Stimulated activated CD4-positive, alpha-beta T cell treated with anti-CD3 and anti-CD28 coated beads, Interleukin-12 subunit alpha, Interleukin-12 subunit beta, amount 100 ng/mL, for 48 hours (primary cell): Measurements from ENCODE around the gene CRTAC1.

ENCODE experiments used
- DNase-seq, 3 donors: peaks; one replicate each; pipeline ENCODE4 v3.0.0-alpha.2; 2020; ENCODE audit warnings: low read depth in 2 of 3, low spot score in 1 of 3

Gene CRTAC1

GRCh38 chr10:98030991-98031431, 590 bp upstream of the CRTAC1 start:
- no peak for DNase-seq

- no peak for DNase-seq
Observed at GRCh38 chr10:98029149-98030092, 1.0 kb downstream of the CRTAC1 start.

- DNase-seq: peak; percentile 46 to 53 (median 49)
Observed at GRCh38 chr10:98028168-98028770, 2.2 kb downstream of the CRTAC1 start.

GRCh38 chr10:98023024-98023423, 7.4 kb downstream of the CRTAC1 start:
- DNase-seq: no peak

- DNase-seq: no peak
Observed at GRCh38 chr10:98020784-98021183, 9.6 kb downstream of the CRTAC1 start.

GRCh38 chr10:98020254-98020653, 10.2 kb downstream of the CRTAC1 start:
- DNase-seq: no peak

GRCh38 chr10:98019784-98020183, 10.6 kb downstream of the CRTAC1 start:
- no peak for DNase-seq

GRCh38 chr10:98016772-98017475, 13.5 kb downstream of the CRTAC1 start:
- DNase-seq: no peak

- DNase-seq: no peak
Observed at GRCh38 chr10:98013776-98014175, 16.6 kb downstream of the CRTAC1 start.

- DNase-seq: no peak
Observed at GRCh38 chr10:98013122-98013521, 17.3 kb downstream of the CRTAC1 start.

GRCh38 chr10:98012644-98013043, 17.8 kb downstream of the CRTAC1 start:
- no peak for DNase-seq

GRCh38 chr10:98010939-98011685, 19.3 kb downstream of the CRTAC1 start:
- DNase-seq: no peak

GRCh38 chr10:98006266-98006665, 24.2 kb downstream of the CRTAC1 start:
- no peak for DNase-seq

GRCh38 chr10:98001736-98002135, 28.7 kb downstream of the CRTAC1 start:
- no peak for DNase-seq

GRCh38 chr10:98000346-98000745, 30.1 kb downstream of the CRTAC1 start:
- DNase-seq: no peak

- no peak for DNase-seq
Observed at GRCh38 chr10:97999923-98000248, 30.5 kb downstream of the CRTAC1 start.

- DNase-seq: no peak
Observed at GRCh38 chr10:97999066-97999922, 31.1 kb downstream of the CRTAC1 start.

GRCh38 chr10:97991871-97992270, 38.5 kb downstream of the CRTAC1 start:
- no peak for DNase-seq

- no peak for DNase-seq
Observed at GRCh38 chr10:97981816-97982215, 48.6 kb downstream of the CRTAC1 start.

- no peak for DNase-seq
Observed at GRCh38 chr10:97977673-97978072, 52.7 kb downstream of the CRTAC1 start.
